K562 (cell line): ENCODE data around the gene PFN3. TPM values are rescaled to one million over a fixed set of nuclear protein-coding genes. Genes with fewer than 3 reads are reported as not detected.

Source experiments
- ATAC-seq: fragments of 200-7000 bp; cut with Tn5 transposase; 3 replicates; pipeline ENCODE4 v1.9.1; 2020; ENCODE audit warnings: moderate library complexity
- BruUV-seq: library from RNA; stranded (reverse); fragments of 400-500 nt; replicated peaks from 2 replicates; lab custom pipeline; 2021; lab: Mats Ljungman, UMichigan
- CTCF ChIA-PET: fragments of 300-600 bp; formaldehyde crosslinking; extraction: SDS; loops from one replicate; lab custom pipeline; 2021; ENCODE audit warnings: low intra/inter-chr PET ratio; lab: Yijun Ruan, JAX
- POLR2A ChIA-PET: fragments of 300-600, 350-650 bp; sonication (Branson Sonifier 250); formaldehyde crosslinking; extraction: SDS; loops from one replicate; lab custom pipeline; 2021; ENCODE audit warnings: antibody characterized with exemption, inconsistent platforms; lab: Yijun Ruan, JAX
- DNase-seq, 4 experiments: peaks; one replicate each; pipeline versions ENCODE4 v3.0.0 to v3.0.0-alpha.2; 2011 to 2018; ENCODE audit warnings: low spot score in 3 of 4, mixed read lengths in 3 of 4; ENCODE audit errors: extremely low read depth in 1 of 4
- FAIRE-seq: peaks from 2 replicates; lab custom pipeline; 2011; peaks lifted over from hg19 to GRCh38; lab: Jason Lieb, UNC
- H2AFZ ChIP-seq: 2 replicates; pipeline ENCODE4 v1.6.0; 2011; ENCODE audit warnings: low read depth, low read length, control low read depth, inconsistent platforms
- H3K27ac ChIP-seq: fragments of 200-600 bp; 3 replicates; pipeline ENCODE4 v1.8.0; 2011; ENCODE audit warnings: low read depth, mild to moderate bottlenecking, control low read depth, inconsistent platforms, low read length, moderate library complexity, mixed read lengths; ENCODE audit errors: extremely low read depth
- H3K27me3 ChIP-seq, 2 experiments: fragments of 300-600 bp in 1 of 2; 2 replicates in 1 of 2; 3 replicates in 1 of 2; pipeline versions ENCODE4 v1.6.0 to v1.8.0; 2011; ENCODE audit warnings: inconsistent platforms in 2 of 2, low read length in 2 of 2, mild to moderate bottlenecking in 1 of 2, mixed read lengths in 1 of 2, moderate library complexity in 1 of 2; ENCODE audit not compliant: control insufficient read depth in 2 of 2, insufficient read depth in 2 of 2
- H3K36me3 ChIP-seq: fragments of 300-600 bp; 3 replicates; pipeline ENCODE4 v1.8.0; 2011; ENCODE audit warnings: mild to moderate bottlenecking, low read length, inconsistent platforms; ENCODE audit not compliant: control insufficient read depth, insufficient read depth
- H3K4me1 ChIP-seq, 2 experiments: fragments of 200-600 bp in 1 of 2; replicated peaks in 1 of 2; 2 replicates in 1 of 2; 3 replicates in 1 of 2; pipeline versions ENCODE4 v1.5.1 to v1.8.0; 2011; ENCODE audit warnings: inconsistent platforms in 2 of 2, low read length in 2 of 2, mild to moderate bottlenecking in 1 of 2, mixed read lengths in 1 of 2, moderate library complexity in 1 of 2; ENCODE audit not compliant: control insufficient read depth in 2 of 2, insufficient read depth in 2 of 2
- H3K4me2 ChIP-seq: 2 replicates; pipeline ENCODE4 v1.6.1; 2011; ENCODE audit warnings: low read length, control low read depth, inconsistent platforms, mixed read lengths; ENCODE audit not compliant: insufficient read depth
- H3K4me3 ChIP-seq: fragments of 200-600 bp; sonication (generic), shearing (Covaris generic); 2 replicates; pipeline ENCODE4 v1.5.1; 2016; ENCODE audit warnings: control low read depth, inconsistent platforms
- H3K79me2 ChIP-seq: fragments of 200-600 bp; 3 replicates; pipeline ENCODE4 v1.8.0; 2011; ENCODE audit warnings: low read length, inconsistent platforms; ENCODE audit not compliant: control insufficient read depth, insufficient read depth
- H3K9ac ChIP-seq, 2 experiments: 2 replicates each; pipeline versions ENCODE4 v1.6.0 to v1.6.1; 2011; ENCODE audit warnings: low read depth in 2 of 2, low read length in 2 of 2, control low read depth in 1 of 2, inconsistent platforms in 1 of 2, mild to moderate bottlenecking in 1 of 2, mixed read lengths in 1 of 2; ENCODE audit not compliant: insufficient read depth in 1 of 2
- H3K9me1 ChIP-seq: one replicate; pipeline ENCODE4 v1.6.0; 2011; ENCODE audit warnings: inconsistent platforms, mild to moderate bottlenecking, low read length, moderate library complexity; ENCODE audit not compliant: control insufficient read depth, insufficient read depth
- H3K9me3 ChIP-seq: replicated peaks from 2 replicates; pipeline ENCODE4 v1.5.1; 2011; ENCODE audit warnings: low read depth, low read length, inconsistent platforms; ENCODE audit not compliant: control insufficient read depth, insufficient read depth
- H4K20me1 ChIP-seq: replicated peaks from 2 replicates; pipeline ENCODE4 v1.6.1; 2011; ENCODE audit warnings: low read length, inconsistent platforms, mixed read lengths; ENCODE audit not compliant: control insufficient read depth, insufficient read depth
- CBX3 ChIP-seq, 2 experiments: IDR thresholded peaks; 1 replicate in 1 of 2; 2 replicates in 1 of 2; pipeline ENCODE4 v1.6.1; 2012; ENCODE audit warnings: inconsistent platforms in 2 of 2, low read length in 2 of 2, borderline replicate concordance in 1 of 2, control low read depth in 1 of 2
- DNMT1 ChIP-seq: fragments of 450-650 bp; IDR thresholded peaks from 2 replicates; pipeline ENCODE4 v1.6.1; 2016; ENCODE audit warnings: antibody characterized with exemption, mild to moderate bottlenecking
- NFXL1 ChIP-seq: fragments of 450-650 bp; formaldehyde crosslinking; IDR thresholded peaks from 2 replicates; pipeline ENCODE4 v1.4.0; 2021; ENCODE audit warnings: mild to moderate bottlenecking
- RAD51 ChIP-seq: fragments of 450-650 bp; IDR thresholded peaks from 2 replicates; pipeline ENCODE4 v1.7.1; 2016; ENCODE audit warnings: low read depth, mild to moderate bottlenecking, borderline replicate concordance
- RHOXF2B ChIP-seq: fragments of 250-450 bp; sonication (Bioruptor Pico); conservative IDR thresholded peaks from 2 replicates; pipeline ENCODE4 v1.5.1; 2021
- THAP7 ChIP-seq: fragments of 250-450 bp; sonication (Bioruptor Pico); IDR thresholded peaks from 2 replicates; pipeline ENCODE4 v1.5.0; 2021
- TOE1 ChIP-seq, 2 experiments: fragments of 450-650 bp in 1 of 2; sonication (generic) in 1 of 2; formaldehyde crosslinking in 1 of 2; IDR thresholded peaks; 2 replicates each; pipeline versions ENCODE4 v1.7.1 to v1.8.0; 2016 to 2022; ENCODE audit warnings: borderline replicate concordance in 2 of 2, mild to moderate bottlenecking in 2 of 2, antibody characterized with exemption in 1 of 2, inconsistent platforms in 1 of 2, low read depth in 1 of 2, missing genetic modification reagents in 1 of 2, moderate library complexity in 1 of 2
- USF2 ChIP-seq: sonication (generic); formaldehyde crosslinking; IDR thresholded peaks from 2 replicates; pipeline ENCODE4 v1.5.0; 2020; ENCODE audit warnings: missing genetic modification reagents
- ZKSCAN1 ChIP-seq: fragments of 150-350 bp; IDR thresholded peaks from 2 replicates; pipeline ENCODE4 v1.6.1; 2016; ENCODE audit warnings: low read depth, low read length
- ZNF23 ChIP-seq: fragments of 250-450 bp; sonication (Bioruptor Pico); IDR thresholded peaks from 2 replicates; pipeline ENCODE4 v1.4.0; 2020; ENCODE audit warnings: mild to moderate bottlenecking
- WGBS: fragments of 100-300 bp; shearing (Covaris generic); methylation state at CpG from one replicate; pipeline ENCODE4 v1.1.6; 2016; ENCODE audit warnings: low coverage, mixed read lengths; ENCODE audit not compliant: insufficient coverage; ENCODE audit errors: missing lambda C conversion rate; 5-methylcytosine and 5-hydroxymethylcytosine counted together
- in situ Hi-C: fragments of 300-500 bp; cut with MboI; formaldehyde crosslinking; loops from 4 replicates; pipeline ENCODE4 v1.15.0; 2018; ENCODE audit warnings: inconsistent platforms, mixed read lengths
- intact Hi-C: fragments of 100-400 bp; cut with micrococcal nuclease; formaldehyde crosslinking; loops from 2 replicates; pipeline ENCODE4 v1.14.2; 2022
- polyA plus RNA-seq, 8 experiments: library from polyadenylated mRNA; depleted of rRNA in 4 of 8; stranded (reverse) in 5 of 8; unstranded in 3 of 8; fragments of >200 nt; fragmentation: Nextera tagmentation in 2 of 8; fragmentation: Illumina TruSeq in 1 of 8; extraction: Ambion mirVana in 2 of 8; extraction: Trizol in 1 of 8; gene quantifications; 2 replicates each; pipeline versions ENCODE4 v1.2.1 to v1.2.3, GENCODE V29; 2011 to 2014; ENCODE audit warnings: inconsistent platforms in 1 of 8, missing spikeins in 1 of 8
- total RNA-seq, 7 experiments: library from RNA; depleted of rRNA in 6 of 7; stranded (reverse); fragments of >200 nt in 6 of 7; fragmentation: Illumina TruSeq in 2 of 7; extraction: Trizol in 2 of 7; gene quantifications; 2 replicates each; pipeline versions ENCODE4 v1.2.1 to v1.2.3, GENCODE V29; 2011 to 2021; ENCODE audit warnings: low replicate concordance in 1 of 7

The PFN3 gene
- total and polyA plus RNA-seq, 9 of the 15 experiments (the other 6 are each of a cell fraction or from before 2014, with no cell fraction given): not detected

- no peak for TF ChIP-seq ZKSCAN1
- no peak for TF ChIP-seq NFXL1 (CRISPR knock-in tag)
- no peak for TF ChIP-seq ZNF23 (CRISPR knock-in tag)
- TF ChIP-seq TOE1 (IDR thresholded peaks at IDR 0.05; ENCODE audit: borderline replicate concordance): no peak
- no peak for TF ChIP-seq TOE1 (CRISPR knock-in tag; IDR thresholded peaks at IDR 0.05; ENCODE audit: borderline replicate concordance, low read depth)
- no peak for TF ChIP-seq RAD51
- TF ChIP-seq THAP7 (CRISPR knock-in tag): no peak
- TF ChIP-seq CBX3 (IDR thresholded peaks at IDR 0.05; ENCODE audit: borderline replicate concordance in 1 of 2, low read length in 2 of 2): no peak
- no peak for TF ChIP-seq RHOXF2B (CRISPR knock-in tag)
- no peak for TF ChIP-seq DNMT1
Measured at GRCh38 chr5:177356746-177357145, 43.7 kb downstream of the PFN3 start (continued).

DNA sequence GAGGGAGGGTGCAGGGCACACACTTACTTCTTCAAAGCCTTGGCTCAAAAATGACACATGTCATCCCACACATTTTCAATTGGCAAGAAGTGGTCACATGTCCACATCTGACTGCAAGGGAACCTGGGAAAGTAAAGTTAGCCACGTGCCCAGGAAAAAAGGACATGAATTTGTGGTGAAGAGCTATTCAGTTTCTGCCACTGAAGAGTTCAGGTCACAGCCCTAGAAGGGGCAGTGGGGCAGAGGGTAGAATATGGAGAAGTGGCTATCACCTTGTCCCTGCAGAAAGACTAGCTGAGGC, 44.6 kb downstream of the PFN3 start:
- in situ Hi-C loops: no loop called here
- TF ChIP-seq USF2 (CRISPR knock-in tag): peak; percentile 80

More for the DNA sequence above, 44.6 kb downstream of the PFN3 start:
- 0 out of 2 replicates have a peak, but pooled peaks cover 3% of the 10 kb centered on the region for H3K9me3 ChIP-seq
- H3K9me1 ChIP-seq: no peaks in the 10 kb centered on the region
- peaks cover 3 to 32% of the 10 kb centered on the region in 2 experiments; a peak in 4 of 5 replicates for H3K4me1 ChIP-seq
- H3K9ac ChIP-seq: no peak overlapping the region
- peaks cover 7% of the 10 kb centered on the region for H3K79me2 ChIP-seq
- WGBS: 7% methylated on average over 1 of the region's 1 CpG
- DNase-seq (peak in 1 of 4 experiments; percentile 11), ATAC-seq (no peak), FAIRE-seq (peak; percentile 80)
- intact Hi-C loops: no loop called here
- H2AFZ ChIP-seq: peak overlapping the region; percentile 46
- ChIA-PET POLR2A (interaction anchor here (0.6 to 0.8 kb wide), 3 partner anchors 16 to 120 kb away, joined by 3 read pairs; no protein-coding TSS in a partner anchor), CTCF (no interaction called here)
- no peaks in the 10 kb centered on the region for H3K36me3 ChIP-seq
- H3K4me3 ChIP-seq: no peak overlapping the region
- no peaks in the 10 kb centered on the region for H4K20me1 ChIP-seq
- no peak overlapping the region for H3K27ac ChIP-seq
- H3K4me2 ChIP-seq: no peak overlapping the region
- BruUV-seq: no TSS peak
- H3K27me3 ChIP-seq: no peaks in the 10 kb centered on the region
